NCI-H345 treated with DMSO at 0.1 percent for 48 hours (cell line): Measurements from ENCODE around the gene UBE2Q2.
"Not testable (repeated sequence)": the region's sequence is repeated elsewhere in the genome, so short reads cannot be mapped to it uniquely, and the experiment has no call there.

Experiments used
- DNase-seq: peaks from one replicate; lab custom pipeline; 2025; ENCODE audit not compliant: unreplicated experiment; lab: John Stamatoyannopoulos, UW

Gene UBE2Q2

GRCh38 chr15:75842722-75843677 lies at the start of gene UBE2Q2:
Gene UBE2Q2 (plus strand): TSS chr15:75843447. CDS start chr15:75843667, 220 bp downstream.
- DNase-seq = peak; percentile 17

GRCh38 chr15:75796321-75796720 lies 46.9 kb upstream of the UBE2Q2 start:
- DNase-seq = no peak

GRCh38 chr15:75797146-75797545 lies 46.1 kb upstream of the UBE2Q2 start:
- DNase-seq = not testable (repeated sequence)

GRCh38 chr15:75799190-75799589 lies 44.1 kb upstream of the UBE2Q2 start:
- DNase-seq = no peak

GRCh38 chr15:75800409-75800808 lies 42.8 kb upstream of the UBE2Q2 start:
- not testable (repeated sequence) for DNase-seq

- peak; percentile 27 for DNase-seq
Observed at GRCh38 chr15:75801859-75802593, 41.2 kb upstream of the UBE2Q2 start.

DNA sequence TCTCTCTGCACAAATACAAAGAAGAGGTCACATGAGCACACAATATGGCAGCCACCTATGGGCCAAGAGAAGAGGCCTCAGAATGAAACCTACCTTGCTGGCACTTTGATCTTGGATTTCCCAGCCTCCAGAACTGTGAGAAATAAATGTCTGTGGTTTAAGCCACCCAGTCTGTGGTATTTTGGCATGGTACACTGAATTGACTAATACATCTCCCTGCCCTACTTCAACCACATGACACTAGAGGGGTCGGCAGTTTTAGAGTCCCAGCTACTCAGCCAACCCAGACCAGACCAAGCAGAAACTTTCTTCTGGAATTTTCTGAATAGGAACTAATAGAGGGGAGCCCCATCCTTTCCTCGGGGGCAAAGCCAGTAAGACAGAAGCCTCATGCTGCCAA lies 35.8 kb upstream of the UBE2Q2 start:
- DNase-seq = not testable (repeated sequence)

GRCh38 chr15:75808009-75808408 lies 35.2 kb upstream of the UBE2Q2 start:
- DNase-seq = not testable (repeated sequence)

- DNase-seq = no peak
Observed at GRCh38 chr15:75808563-75808962, 34.7 kb upstream of the UBE2Q2 start.

- DNase-seq = peak; percentile 8
Observed at GRCh38 chr15:75809986-75810750, 33.1 kb upstream of the UBE2Q2 start.

GRCh38 chr15:75810874-75811498 lies 32.3 kb upstream of the UBE2Q2 start:
- DNase-seq = no peak

GRCh38 chr15:75811626-75812025 lies 31.6 kb upstream of the UBE2Q2 start:
- DNase-seq = no peak

- no peak for DNase-seq
Observed at GRCh38 chr15:75814794-75815193, 28.5 kb upstream of the UBE2Q2 start.

DNA sequence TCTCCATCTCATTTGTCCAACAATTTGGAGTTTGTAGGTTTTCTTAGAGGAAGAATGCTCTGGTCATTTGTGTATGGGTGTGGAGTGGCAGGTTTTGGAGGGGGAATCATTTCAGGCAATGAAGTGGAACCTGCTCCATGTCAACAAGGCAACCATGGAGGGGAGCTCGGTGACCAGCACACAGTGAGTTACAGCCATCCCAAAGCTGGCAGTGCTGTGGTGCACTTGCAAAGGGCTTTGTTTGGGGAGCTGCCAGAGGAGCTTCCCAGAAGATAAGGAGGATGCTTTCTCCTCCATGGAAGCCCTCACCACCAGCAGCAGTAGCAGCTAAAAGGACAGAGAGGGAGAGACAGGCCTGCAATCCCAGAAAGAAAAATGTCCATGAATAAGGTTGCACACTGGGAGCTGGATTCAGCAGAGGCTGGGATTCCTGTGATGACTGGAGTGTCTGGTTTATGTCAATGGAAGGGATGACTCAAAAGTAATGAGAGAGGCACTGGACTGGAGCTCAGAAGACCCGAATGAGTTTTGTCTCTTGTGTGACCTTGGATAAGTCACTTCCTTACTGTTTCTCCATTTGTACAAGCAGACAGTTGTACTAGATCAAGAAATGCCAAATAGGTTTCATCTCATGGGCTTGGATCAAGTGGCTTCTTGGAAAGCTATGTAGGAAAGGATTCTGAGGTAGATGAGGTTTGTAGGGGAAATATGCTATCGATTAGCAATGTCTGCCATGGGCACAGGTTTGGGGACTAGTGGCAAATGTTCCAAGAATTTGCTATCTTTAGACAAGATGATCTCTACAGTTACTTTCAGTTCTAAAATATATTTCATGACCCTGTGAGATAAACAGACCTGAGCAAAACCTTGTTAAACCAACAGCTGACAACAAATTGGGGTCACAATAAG lies 27.2 kb upstream of the UBE2Q2 start:
- DNase-seq = no peak

- no peak for DNase-seq
Observed at GRCh38 chr15:75817138-75817935, 25.9 kb upstream of the UBE2Q2 start.

DNA sequence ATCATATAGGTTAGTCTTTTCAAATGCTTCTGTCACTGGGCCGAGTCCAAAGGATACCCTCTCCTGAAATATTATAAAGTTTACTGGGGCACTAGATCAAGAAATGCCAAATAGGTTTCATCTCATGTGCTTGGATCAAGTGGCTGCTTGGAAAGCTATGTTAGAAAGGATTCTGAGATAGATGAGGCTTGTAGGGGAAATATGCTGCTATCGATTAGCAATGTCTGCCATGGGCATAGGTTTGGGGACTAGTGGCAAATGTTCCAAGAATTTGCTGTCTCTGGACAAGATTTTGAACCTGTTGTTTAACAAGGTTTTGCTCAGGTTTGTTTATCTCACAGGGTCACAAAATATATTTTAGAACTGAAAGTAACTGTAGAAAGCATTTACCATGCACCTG lies 23.0 kb upstream of the UBE2Q2 start:
- DNase-seq = no peak

DNA sequence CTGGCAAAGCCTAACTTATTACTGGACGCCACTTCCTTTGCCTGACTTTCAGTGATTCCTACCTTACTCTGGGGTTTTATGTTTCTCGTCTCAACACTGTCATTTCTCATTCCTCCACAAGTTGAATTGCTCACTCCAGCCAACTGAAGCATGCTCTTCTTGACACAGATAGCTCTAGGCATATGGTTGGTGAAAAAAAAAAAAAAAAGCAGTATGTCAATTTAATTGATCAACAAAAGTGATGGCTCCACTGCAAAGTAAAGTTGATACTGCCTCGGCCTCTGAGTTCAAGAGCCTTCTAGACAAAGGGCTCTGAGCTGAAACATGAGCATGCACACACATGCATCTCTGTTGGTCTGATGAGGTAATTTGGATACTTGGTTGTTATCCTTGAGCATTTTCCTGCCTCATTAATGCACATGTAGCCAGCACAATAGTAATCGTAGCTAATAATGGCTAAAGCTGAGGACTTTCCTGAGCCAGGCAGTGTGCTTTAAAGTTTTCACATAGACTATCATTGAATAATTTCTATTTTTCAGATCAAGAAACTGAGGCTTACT lies 21.4 kb upstream of the UBE2Q2 start:
- DNase-seq = no peak

- DNase-seq = no peak
Observed at GRCh38 chr15:75822685-75823278, 20.5 kb upstream of the UBE2Q2 start.
